Nephron progenitor cell (in vitro differentiated cells): ENCODE measurements around the gene DEFB123.
"Not testable (repeated sequence)": the region's sequence is repeated elsewhere in the genome, so short reads cannot be mapped to it uniquely, and the experiment has no call there.

Source experiments
- DNase-seq: peaks from one replicate; pipeline ENCODE4 v3.0.0; 2021
- H3K27ac Mint-ChIP-seq: 2 replicates; pipeline ENCODE4 v1.8.0; 2021; ENCODE audit warnings: mild to moderate bottlenecking, moderate library complexity, mixed read lengths
- H3K27me3 Mint-ChIP-seq: 2 replicates; pipeline ENCODE4 v1.8.0; 2021; ENCODE audit warnings: mild to moderate bottlenecking, low read depth, mixed read lengths; ENCODE audit not compliant: poor library complexity
- H3K36me3 Mint-ChIP-seq: 2 replicates; pipeline ENCODE4 v1.8.0; 2021; ENCODE audit warnings: low read depth, mixed read lengths
- H3K4me1 Mint-ChIP-seq: 2 replicates; pipeline ENCODE4 v1.8.0; 2021; ENCODE audit warnings: mixed read lengths
- H3K4me3 Mint-ChIP-seq: 2 replicates; pipeline ENCODE4 v1.8.0; 2021; ENCODE audit warnings: mild to moderate bottlenecking, moderate library complexity, mixed read lengths
- H3K9me3 Mint-ChIP-seq: 2 replicates; pipeline ENCODE4 v1.8.0; 2021; ENCODE audit warnings: mild to moderate bottlenecking, moderate library complexity, mixed read lengths
- CTCF ChIP-seq: fragments of 200-600 bp; sonication (generic); IDR thresholded peaks from 2 replicates; pipeline ENCODE4 v1.5.0; 2021; ENCODE audit warnings: antibody characterized with exemption

Gene DEFB123

DNA sequence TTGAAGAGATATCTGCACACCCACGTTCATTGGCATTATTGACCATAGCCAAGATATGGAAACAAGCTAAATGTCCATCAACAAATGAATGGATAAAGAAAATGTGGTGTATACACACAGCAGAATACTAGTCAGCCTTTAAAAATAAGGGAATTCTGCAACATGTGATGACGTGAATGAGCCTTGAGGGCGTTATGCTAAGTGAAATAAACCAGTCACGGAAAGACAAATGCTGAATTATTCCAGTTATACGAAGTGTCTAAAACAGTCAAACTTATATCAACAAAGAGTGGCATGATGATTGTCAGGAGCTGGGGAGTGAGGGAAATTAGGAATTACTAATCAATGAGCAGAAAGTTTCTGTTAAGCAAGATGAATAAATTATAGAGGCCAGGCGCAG is 26.1 kb upstream of the DEFB123 start:
- Mint-ChIP-seq H3K4me3 (no peak overlapping the region), H3K4me1 (no peaks in the 10 kb centered on the region), H3K27me3 (no peaks in the 10 kb centered on the region), H3K27ac (no peak overlapping the region), H3K9me3 (peaks cover 91% of the 10 kb centered on the region), H3K36me3 (peaks cover 3% of the 10 kb centered on the region)
- DNase-seq: no peak
- no peak for TF ChIP-seq CTCF

GRCh38 chr20:31415653-31416052 is 24.8 kb upstream of the DEFB123 start:
- H3K9me3 Mint-ChIP-seq: peaks cover 89% of the 10 kb centered on the region
- H3K4me3 Mint-ChIP-seq: no peak overlapping the region
- DNase-seq: no peak
- H3K4me1 Mint-ChIP-seq: no peaks in the 10 kb centered on the region
- peaks cover 3% of the 10 kb centered on the region for H3K36me3 Mint-ChIP-seq
- no peaks in the 10 kb centered on the region for H3K27me3 Mint-ChIP-seq
- TF ChIP-seq CTCF: no peak
- no peak overlapping the region for H3K27ac Mint-ChIP-seq

DNA sequence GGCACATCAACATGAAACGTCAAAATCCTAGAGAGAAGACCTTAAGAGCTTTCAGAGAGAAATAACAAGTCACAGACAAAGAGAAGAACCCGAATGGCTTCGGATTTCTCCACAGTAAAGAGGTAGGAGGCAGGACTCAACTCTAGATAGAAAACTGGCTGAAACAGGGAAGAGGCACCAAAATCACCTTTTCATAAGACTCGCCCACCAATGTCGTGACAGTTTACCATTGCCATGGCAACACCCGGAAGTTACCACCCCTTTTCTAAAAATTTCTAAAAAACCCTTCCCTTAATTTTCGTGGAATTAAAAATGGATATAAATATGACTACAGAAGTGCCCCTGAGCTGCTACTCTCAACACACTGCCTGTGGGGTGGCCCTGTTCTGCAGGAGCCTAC is 22.1 kb upstream of the DEFB123 start:
- no peak for TF ChIP-seq CTCF
- H3K9me3 Mint-ChIP-seq: peaks cover 67% of the 10 kb centered on the region
- peaks cover 3% of the 10 kb centered on the region for H3K27me3 Mint-ChIP-seq
- no peak overlapping the region for H3K4me3 Mint-ChIP-seq
- no peaks in the 10 kb centered on the region for H3K4me1 Mint-ChIP-seq
- peaks cover 3% of the 10 kb centered on the region for H3K36me3 Mint-ChIP-seq
- no peak overlapping the region for H3K27ac Mint-ChIP-seq
- DNase-seq: no peak

DNA sequence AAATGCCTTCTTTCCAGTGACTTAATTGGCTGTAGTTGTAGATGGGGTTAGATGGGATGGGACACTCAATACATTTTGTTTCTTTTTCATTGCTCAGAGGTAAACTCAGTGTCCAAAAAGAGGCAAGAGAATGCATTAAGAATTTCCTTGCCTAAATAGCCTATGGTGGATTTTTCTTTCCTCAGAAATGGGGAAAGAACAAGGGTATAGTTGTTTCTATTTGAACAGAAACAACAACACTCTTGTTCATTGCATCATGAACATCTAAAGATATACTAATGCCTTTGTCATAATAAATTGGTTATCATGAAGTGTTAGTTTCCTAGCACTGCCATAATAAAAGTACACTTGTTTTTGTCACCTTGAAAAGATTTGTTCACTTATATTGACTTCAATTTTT is 14.6 kb upstream of the DEFB123 start:
- no peak for TF ChIP-seq CTCF
- H3K27ac Mint-ChIP-seq: no peak overlapping the region
- peaks cover 3% of the 10 kb centered on the region for H3K27me3 Mint-ChIP-seq
- peaks cover 47% of the 10 kb centered on the region for H3K9me3 Mint-ChIP-seq
- no peaks in the 10 kb centered on the region for H3K36me3 Mint-ChIP-seq
- H3K4me1 Mint-ChIP-seq: no peaks in the 10 kb centered on the region
- DNase-seq: no peak
- no peak overlapping the region for H3K4me3 Mint-ChIP-seq

DNA sequence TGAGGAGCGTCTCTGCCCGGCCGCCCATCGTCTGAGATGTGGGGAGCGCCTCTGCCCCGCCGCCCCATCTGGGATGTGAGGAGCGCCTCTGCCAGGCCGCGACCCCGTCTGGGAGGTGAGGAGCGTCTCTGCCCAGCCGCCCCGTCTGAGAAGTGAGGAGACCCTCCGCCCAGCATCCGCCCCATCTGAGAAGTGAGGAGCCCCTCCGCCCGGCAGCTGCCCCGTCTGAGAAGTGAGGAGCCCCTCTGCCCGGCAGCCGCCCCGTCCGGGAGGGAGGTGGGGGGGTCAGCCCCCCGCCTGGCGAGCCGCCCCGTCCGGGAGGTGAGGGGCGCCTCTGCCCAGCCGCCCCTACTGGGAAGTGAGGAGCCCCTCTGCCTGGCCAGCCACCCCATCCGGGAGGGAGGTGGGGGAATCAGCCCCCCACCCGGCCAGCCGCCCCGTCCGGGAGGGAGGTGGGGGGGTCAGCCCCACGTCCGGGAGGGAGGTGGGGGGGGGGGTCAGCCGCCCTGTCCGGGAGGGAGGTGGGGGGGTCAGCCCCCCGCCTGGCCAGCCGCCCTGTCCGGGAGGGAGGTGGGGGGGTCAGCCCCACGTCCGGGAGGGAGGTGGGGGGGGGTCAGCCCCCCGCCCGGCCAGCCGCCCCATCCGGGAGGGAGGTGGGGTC is 13.4 kb upstream of the DEFB123 start:
- peaks cover 55% of the 10 kb centered on the region for H3K9me3 Mint-ChIP-seq
- H3K4me1 Mint-ChIP-seq: not testable (repeated sequence)

GRCh38 chr20:31427576-31427975 is 12.9 kb upstream of the DEFB123 start:
- not testable (repeated sequence) for H3K4me3 Mint-ChIP-seq, H3K36me3 Mint-ChIP-seq, DNase-seq, H3K4me1 Mint-ChIP-seq, H3K27ac Mint-ChIP-seq, H3K27me3 Mint-ChIP-seq
- H3K9me3 Mint-ChIP-seq: peaks cover 61% of the 10 kb centered on the region

More for the DNA sequence above, 13.4 kb upstream of the DEFB123 start:
- H3K27ac Mint-ChIP-seq, H3K4me3 Mint-ChIP-seq, H3K36me3 Mint-ChIP-seq, DNase-seq, H3K27me3 Mint-ChIP-seq: not testable (repeated sequence)

DNA sequence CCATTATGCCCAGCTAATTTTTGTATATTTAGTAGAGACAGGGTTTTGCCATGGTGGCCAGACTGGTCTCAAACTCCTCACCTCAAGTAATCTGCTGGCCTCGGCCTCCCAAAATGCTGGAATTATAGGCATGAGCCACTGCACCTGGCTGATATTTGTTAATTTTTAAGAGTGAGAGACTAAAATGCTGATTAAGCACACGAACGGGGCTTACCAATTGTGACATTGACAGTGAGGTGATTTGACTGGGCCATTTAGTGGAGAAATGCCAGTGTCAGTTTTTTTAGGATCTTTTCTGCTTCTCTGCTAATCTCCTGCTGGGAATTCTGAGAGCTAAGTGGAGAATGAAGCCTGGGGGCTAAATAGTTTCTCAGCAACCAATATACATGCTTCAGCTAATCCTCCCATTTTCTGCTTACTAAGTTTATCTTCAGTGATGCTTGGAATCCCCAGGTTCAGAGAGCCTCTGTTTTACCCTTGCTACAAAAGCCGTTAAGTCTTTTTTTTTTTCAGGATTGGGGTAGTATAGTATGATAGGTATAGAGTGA is 9.8 kb upstream of the DEFB123 start:
- H3K36me3 Mint-ChIP-seq: no peaks in the 10 kb centered on the region
- H3K27me3 Mint-ChIP-seq: no peaks in the 10 kb centered on the region
- H3K4me3 Mint-ChIP-seq: no peak overlapping the region
- TF ChIP-seq CTCF: no peak
- no peak for DNase-seq
- H3K4me1 Mint-ChIP-seq: no peaks in the 10 kb centered on the region
- H3K9me3 Mint-ChIP-seq: peaks cover 63% of the 10 kb centered on the region
- no peak overlapping the region for H3K27ac Mint-ChIP-seq
